HepG2 (cell line): ENCODE results near the gene GSX1. TPM values are rescaled to one million over a fixed set of nuclear protein-coding genes. Genes with fewer than 3 reads are reported as not detected.

Experiments
- GATAD2A ChIP-seq: IDR thresholded peaks from 2 replicates; pipeline ENCODE4 v1.6.1; 2016
- HDAC2 ChIP-seq: sonication (generic); formaldehyde crosslinking; IDR thresholded peaks from 2 replicates; pipeline ENCODE4 v1.4.0; 2020; ENCODE audit warnings: missing genetic modification reagents
- JDP2 ChIP-seq: sonication (generic); formaldehyde crosslinking; IDR thresholded peaks from 2 replicates; pipeline ENCODE4 v1.8.1; 2022; ENCODE audit warnings: missing genetic modification reagents, borderline replicate concordance
- SAP130 ChIP-seq: IDR thresholded peaks from 2 replicates; pipeline ENCODE4 v1.6.1; 2016; ENCODE audit warnings: low read depth
- TAF15 ChIP-seq: fragments of 200-400 bp; formaldehyde crosslinking; IDR thresholded peaks from one replicate; pipeline ENCODE4 v1.6.1; 2018; ENCODE audit warnings: mild to moderate bottlenecking, low read depth, low read length; ENCODE audit not compliant: poor library complexity, severe bottlenecking
- TEAD2 ChIP-seq: sonication (generic); formaldehyde crosslinking; IDR thresholded peaks from 2 replicates; pipeline ENCODE4 v1.9.0; 2021; ENCODE audit warnings: missing genetic modification reagents
- ZGPAT ChIP-seq: IDR thresholded peaks from 2 replicates; pipeline ENCODE4 v1.6.1; 2016; ENCODE audit warnings: mild to moderate bottlenecking
- ZMAT5 ChIP-seq: sonication (generic); formaldehyde crosslinking; IDR thresholded peaks from 2 replicates; pipeline ENCODE4 v1.5.0; 2020; ENCODE audit warnings: mild to moderate bottlenecking, low read depth, missing genetic modification reagents, borderline replicate concordance
- ZNF354B ChIP-seq: sonication (generic); formaldehyde crosslinking; IDR thresholded peaks from 2 replicates; pipeline ENCODE4 v1.8.0; 2022; ENCODE audit warnings: mild to moderate bottlenecking, missing genetic modification reagents
- ZNF562 ChIP-seq: sonication (generic); formaldehyde crosslinking; IDR thresholded peaks from 2 replicates; pipeline ENCODE4 v1.8.0; 2022; ENCODE audit warnings: missing genetic modification reagents, borderline replicate concordance
- ZNF574 ChIP-seq: sonication (generic); formaldehyde crosslinking; IDR thresholded peaks from 2 replicates; pipeline ENCODE4 v1.4.0; 2020; ENCODE audit warnings: missing genetic modification reagents
- ZNF687 ChIP-seq: sonication (generic); formaldehyde crosslinking; IDR thresholded peaks from 2 replicates; pipeline ENCODE4 v1.5.1; 2020; ENCODE audit warnings: mild to moderate bottlenecking, missing genetic modification reagents, moderate library complexity
- ZNF878 ChIP-seq: sonication (generic); formaldehyde crosslinking; IDR thresholded peaks from 2 replicates; pipeline ENCODE4 v1.8.1; 2023; ENCODE audit warnings: mild to moderate bottlenecking, missing genetic modification reagents, moderate library complexity
- ZSCAN5A ChIP-seq: sonication (generic); formaldehyde crosslinking; IDR thresholded peaks from 2 replicates; pipeline ENCODE4 v1.8.0; 2022; ENCODE audit warnings: mild to moderate bottlenecking, missing genetic modification reagents, borderline replicate concordance
- polyA plus RNA-seq, 8 experiments: library from polyadenylated mRNA; depleted of rRNA in 3 of 8; stranded (reverse) in 7 of 8; unstranded in 1 of 8; fragments of >200 nt; fragmentation: Illumina TruSeq in 4 of 8; extraction: Trizol in 4 of 8; gene quantifications; 2 replicates each; pipeline versions ENCODE4 v1.2.1 to v1.2.3, GENCODE V29; 2011 to 2016; ENCODE audit warnings: low read depth in 4 of 8, missing spikeins in 1 of 8, mixed read lengths in 1 of 8; ENCODE audit not compliant: insufficient read depth in 1 of 8
- total RNA-seq, 5 experiments: library from RNA; depleted of rRNA; stranded (reverse); fragments of >200 nt; fragmentation: Illumina TruSeq; extraction: Trizol; gene quantifications; 2 replicates each; pipeline ENCODE4 v1.2.3, GENCODE V29; 2016; ENCODE audit warnings: low read depth in 1 of 5

The GSX1 gene
- total and polyA plus RNA-seq, 2 of the 13 experiments (the other 11 are each of a cell fraction or from before 2014, with no cell fraction given), result not detected

- TF ChIP-seq ZNF354B, result no peak
- no peak for TF ChIP-seq ZNF878 (CRISPR knock-in tag)
- TF ChIP-seq TEAD2 (CRISPR knock-in tag), result no peak
- no peak for TF ChIP-seq ZSCAN5A (CRISPR knock-in tag)
- peak; percentile 59 for TF ChIP-seq ZNF687 (CRISPR knock-in tag)
- 0 out of 2 replicates have a peak, but pooled peaks have one; percentile 22 for TF ChIP-seq HDAC2 (CRISPR knock-in tag)
- no peak for TF ChIP-seq JDP2 (CRISPR knock-in tag)
- peak; percentile 47; the same call in 1 of the 2 replicates for TF ChIP-seq ZGPAT
- TF ChIP-seq ZNF562 (CRISPR knock-in tag), result no peak
- TF ChIP-seq ZMAT5, result no peak
- TF ChIP-seq ZNF574 (CRISPR knock-in tag), result 0 out of 2 replicates have a peak, but pooled peaks have one; percentile 20
- no peak for TF ChIP-seq TAF15
- TF ChIP-seq GATAD2A (CRISPR knock-in tag), result peak; percentile 35
- TF ChIP-seq SAP130 (CRISPR knock-in tag), result 0 out of 2 replicates have a peak, but pooled peaks have one; percentile 13
Observed at GRCh38 chr13:27826379-27827353, 34.4 kb downstream of the GSX1 start (continued).
